Spinal cord (tissue), 10 donors: ENCODE results near the gene CYP46A1. TPM values are rescaled to one million over a fixed set of nuclear protein-coding genes. Genes with fewer than 3 reads are reported as not detected.
A peak's percentile ranks its signal among the peaks of the same experiment; 100 is the strongest.

Source experiments
- DNase-seq, 6 donors: peaks; one replicate each; pipeline versions ENCODE4 v3.0.0 to v3.0.0-alpha.2; 2013 to 2015; ENCODE audit warnings: low spot score in 6 of 6, low read depth in 4 of 6
- H3K27ac ChIP-seq: one replicate; pipeline ENCODE4 v1.5.1; 2013; ENCODE audit warnings: low read depth, low read length, control low read depth
- H3K27me3 ChIP-seq: one replicate; pipeline ENCODE4 v1.6.1; 2013; ENCODE audit warnings: low read length; ENCODE audit not compliant: control insufficient read depth, insufficient read depth
- H3K36me3 ChIP-seq: one replicate; pipeline ENCODE4 v1.6.1; 2013; ENCODE audit warnings: low read length; ENCODE audit not compliant: control insufficient read depth, insufficient read depth
- H3K4me1 ChIP-seq: one replicate; pipeline ENCODE4 v1.6.1; 2013; ENCODE audit warnings: low read length; ENCODE audit not compliant: control insufficient read depth, insufficient read depth
- H3K4me3 ChIP-seq: one replicate; pipeline ENCODE4 v1.5.1; 2013; ENCODE audit warnings: low read depth, low read length, control low read depth
- H3K9me3 ChIP-seq: one replicate; pipeline ENCODE4 v1.6.1; 2013; ENCODE audit warnings: low read length; ENCODE audit not compliant: control insufficient read depth, insufficient read depth
- WGBS: methylation state at CpG from one replicate; pipeline ENCODE4 v1.1.5; 2013; ENCODE audit warnings: missing lambda C conversion rate; ENCODE audit not compliant: insufficient coverage; 5-methylcytosine and 5-hydroxymethylcytosine counted together
- polyA plus RNA-seq, 2 donors: library from polyadenylated mRNA; unstranded; fragments of 120-200 nt; gene quantifications; one replicate each; pipeline ENCODE4 v1.2.1, GENCODE V29; 2013; ENCODE audit not compliant: insufficient read length in 2 of 2
- total RNA-seq, 2 donors: library from RNA; depleted of rRNA in 1 of 2; stranded (reverse); fragments of 120-200 nt in 1 of 2; fragments of >200 nt in 1 of 2; gene quantifications; one replicate each; pipeline versions ENCODE4 v1.2.3 to v1.2.4, GENCODE V29; 2013 to 2014
- donor health status: healthy.

The CYP46A1 gene
- total and polyA plus RNA-seq, 4 donors = 5.5 to 42.2 (median 26.0) TPM

GRCh38 chr14:99645545-99646505, 38.3 kb upstream of the CYP46A1 start:
- peaks cover 13% of the 10 kb centered on the region for H3K27me3 ChIP-seq
- WGBS = 49% methylated on average over 25 of the region's 32 CpGs
- no peaks in the 10 kb centered on the region for H3K9me3 ChIP-seq
- H3K4me1 ChIP-seq = peaks cover 19% of the 10 kb centered on the region
- H3K27ac ChIP-seq = no peak overlapping the region
- peaks cover 6% of the 10 kb centered on the region for H3K36me3 ChIP-seq
- DNase-seq = no peak
- peak overlapping the region; percentile 6 for H3K4me3 ChIP-seq

GRCh38 chr14:99647411-99647810, 36.7 kb upstream of the CYP46A1 start:
- Histone ChIP-seq H3K4me1 (peaks cover 19% of the 10 kb centered on the region), H3K9me3 (no peaks in the 10 kb centered on the region), H3K27ac (no peak overlapping the region), H3K4me3 (no peak overlapping the region), H3K36me3 (peaks cover 9% of the 10 kb centered on the region), H3K27me3 (peaks cover 13% of the 10 kb centered on the region)
- no peak for DNase-seq
- WGBS = 80% methylated on average over 7 of the region's 7 CpGs

- H3K27me3 ChIP-seq = peaks cover 13% of the 10 kb centered on the region
- H3K36me3 ChIP-seq = peaks cover 13% of the 10 kb centered on the region
- WGBS = 90% methylated on average over 7 of the region's 8 CpGs
- peaks cover 19% of the 10 kb centered on the region for H3K4me1 ChIP-seq
- no peak overlapping the region for H3K4me3 ChIP-seq
- DNase-seq = no peak
- H3K27ac ChIP-seq = no peak overlapping the region
- H3K9me3 ChIP-seq = no peaks in the 10 kb centered on the region
Measured at GRCh38 chr14:99648027-99648784, 35.9 kb upstream of the CYP46A1 start.

GRCh38 chr14:99649219-99649618, 34.9 kb upstream of the CYP46A1 start:
- peaks cover 13% of the 10 kb centered on the region for H3K36me3 ChIP-seq
- H3K27ac ChIP-seq = no peak overlapping the region
- no peaks in the 10 kb centered on the region for H3K9me3 ChIP-seq
- H3K4me1 ChIP-seq = peaks cover 23% of the 10 kb centered on the region
- peaks cover 13% of the 10 kb centered on the region for H3K27me3 ChIP-seq
- no peak overlapping the region for H3K4me3 ChIP-seq
- WGBS = 77% methylated on average over 7 of the region's 8 CpGs
- no peak for DNase-seq

DNA sequence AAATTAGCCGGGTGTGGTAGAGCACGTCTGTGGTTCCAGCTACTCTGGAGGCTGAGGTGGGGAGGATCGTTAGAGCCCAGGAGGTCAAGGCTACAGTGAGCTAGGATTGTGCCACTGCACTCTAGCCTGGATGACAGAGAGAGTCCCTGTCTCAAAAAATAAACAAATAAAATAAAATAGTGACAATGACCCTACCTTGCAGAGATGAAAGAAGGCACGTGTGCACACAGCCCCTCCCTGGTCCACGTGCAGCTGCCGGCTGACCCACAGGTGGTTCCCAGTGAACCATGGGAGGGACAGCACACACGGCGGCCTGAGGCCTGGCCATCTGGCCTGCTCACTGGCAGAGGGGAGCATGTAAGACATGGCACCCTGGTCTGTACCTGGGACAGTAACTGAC, 34.5 kb upstream of the CYP46A1 start:
- H3K4me1 ChIP-seq = peaks cover 23% of the 10 kb centered on the region
- H3K27ac ChIP-seq = no peak overlapping the region
- no peak for DNase-seq
- H3K27me3 ChIP-seq = peaks cover 10% of the 10 kb centered on the region
- no peak overlapping the region for H3K4me3 ChIP-seq
- 81% methylated on average over 7 of the region's 8 CpGs for WGBS
- H3K9me3 ChIP-seq = no peaks in the 10 kb centered on the region
- peaks cover 13% of the 10 kb centered on the region for H3K36me3 ChIP-seq

GRCh38 chr14:99650189-99650588, 33.9 kb upstream of the CYP46A1 start:
- DNase-seq = no peak
- WGBS = 87% methylated on average over 7 of the region's 9 CpGs
- peaks cover 13% of the 10 kb centered on the region for H3K36me3 ChIP-seq
- peaks cover 8% of the 10 kb centered on the region for H3K27me3 ChIP-seq
- no peak overlapping the region for H3K4me3 ChIP-seq
- H3K27ac ChIP-seq = no peak overlapping the region
- no peaks in the 10 kb centered on the region for H3K9me3 ChIP-seq
- H3K4me1 ChIP-seq = peaks cover 19% of the 10 kb centered on the region

- 96% methylated on average over 31 of the region's 32 CpGs for WGBS
- no peaks in the 10 kb centered on the region for H3K9me3 ChIP-seq
- H3K4me3 ChIP-seq = no peak overlapping the region
- no peak overlapping the region for H3K27ac ChIP-seq
- peaks cover 11% of the 10 kb centered on the region for H3K36me3 ChIP-seq
- no peaks in the 10 kb centered on the region for H3K27me3 ChIP-seq
- H3K4me1 ChIP-seq = peaks cover 8% of the 10 kb centered on the region
- no peak for DNase-seq
Measured at GRCh38 chr14:99651953-99652746, 31.9 kb upstream of the CYP46A1 start.

GRCh38 chr14:99654235-99654985, 29.7 kb upstream of the CYP46A1 start:
- WGBS = 51% methylated on average over 5 of the region's 7 CpGs
- no peak overlapping the region for H3K4me3 ChIP-seq
- no peak overlapping the region for H3K27ac ChIP-seq
- H3K27me3 ChIP-seq = peaks cover 3% of the 10 kb centered on the region
- H3K9me3 ChIP-seq = no peaks in the 10 kb centered on the region
- peak in 4 of 6 donors; percentile 17 to 78 (median 54) for DNase-seq
- peaks cover 6% of the 10 kb centered on the region for H3K4me1 ChIP-seq
- peaks cover 11% of the 10 kb centered on the region for H3K36me3 ChIP-seq

DNA sequence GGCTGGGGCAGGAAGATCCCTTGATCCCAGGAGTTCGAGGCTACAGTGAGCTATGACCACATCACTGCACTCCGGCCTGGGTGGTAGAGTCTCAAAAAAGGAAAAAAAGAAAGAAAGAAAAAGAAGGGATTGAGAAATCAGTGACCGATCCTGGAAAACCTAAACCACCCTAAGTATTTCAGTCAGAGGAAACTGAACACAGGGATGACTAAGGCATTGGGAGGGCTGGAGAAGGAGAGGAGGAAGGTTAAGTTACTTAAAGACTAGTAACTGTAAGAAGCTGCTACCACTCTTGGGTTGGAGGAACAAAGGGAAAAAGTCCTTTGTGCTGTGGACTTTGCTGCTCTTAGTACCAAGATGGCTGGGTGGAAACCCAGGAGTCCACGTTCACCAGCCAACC, 28.6 kb upstream of the CYP46A1 start:
- peaks cover 12% of the 10 kb centered on the region for H3K27me3 ChIP-seq
- H3K36me3 ChIP-seq = peaks cover 14% of the 10 kb centered on the region
- H3K4me1 ChIP-seq = peaks cover 13% of the 10 kb centered on the region
- WGBS = 71% methylated on average over 1 of the region's 4 CpGs
- no peak overlapping the region for H3K4me3 ChIP-seq
- no peak overlapping the region for H3K27ac ChIP-seq
- no peaks in the 10 kb centered on the region for H3K9me3 ChIP-seq
- no peak for DNase-seq
